Transverse colon (tissue), 4 donors: ENCODE data around the gene ARG2. TPM values are rescaled to one million over a fixed set of nuclear protein-coding genes. Genes with fewer than 3 reads are reported as not detected.

Experiments used
- DNase-seq: peaks from one replicate; pipeline ENCODE4 v3.0.0-alpha.2; 2019
- H3K27ac ChIP-seq, 4 donors: fragments of 200-600 bp; sonication (generic); 2 replicates each; pipeline ENCODE4 v1.5.1; 2016 to 2018; ENCODE audit warnings: inconsistent platforms in 4 of 4
- H3K27me3 ChIP-seq: fragments of 200-600 bp; sonication (generic); 2 replicates; pipeline ENCODE4 v1.5.1; 2017; ENCODE audit warnings: inconsistent platforms
- H3K36me3 ChIP-seq, 4 donors: fragments of 200-600 bp; sonication (generic); 2 replicates each; pipeline ENCODE4 v1.5.1; 2017 to 2019; ENCODE audit warnings: inconsistent platforms in 4 of 4
- H3K4me1 ChIP-seq, 4 donors: fragments of 200-600 bp; sonication (generic); 2 replicates each; pipeline ENCODE4 v1.5.1; 2017 to 2020; ENCODE audit warnings: inconsistent platforms in 4 of 4
- H3K4me3 ChIP-seq, 4 donors: fragments of 200-600 bp; sonication (generic); 1 replicate in 1 of 4; 2 replicates in 3 of 4; pipeline versions ENCODE4 v1.5.1 to v1.6.1; 2017 to 2019; ENCODE audit warnings: inconsistent platforms in 4 of 4
- H3K9me3 ChIP-seq, 2 donors: fragments of 200-600 bp; sonication (generic); 2 replicates each; pipeline ENCODE4 v1.5.1; 2017 to 2019; ENCODE audit warnings: inconsistent platforms in 2 of 2
- CTCF ChIP-seq, 5 experiments: fragments of 200-600 bp in 3 of 5; fragments of 450-650 bp in 2 of 5; sonication (generic) in 3 of 5; IDR thresholded peaks; 1 replicate in 2 of 5; 2 replicates in 3 of 5; pipeline ENCODE4 v1.5.1; 2016 to 2017; ENCODE audit warnings: antibody characterized with exemption in 5 of 5, inconsistent platforms in 3 of 5, mild to moderate bottlenecking in 2 of 5, moderate library complexity in 1 of 5
- EP300 ChIP-seq: sonication (generic); formaldehyde crosslinking; IDR thresholded peaks from one replicate; pipeline ENCODE4 v1.6.1; 2017; ENCODE audit warnings: antibody characterized with exemption, low read depth
- POLR2A ChIP-seq: fragments of 450-650 bp; IDR thresholded peaks from one replicate; pipeline ENCODE4 v1.6.1; 2016; ENCODE audit warnings: antibody characterized with exemption, mild to moderate bottlenecking, moderate library complexity
- POLR2AphosphoS5 ChIP-seq, 3 donors: sonication (generic); formaldehyde crosslinking; IDR thresholded peaks; one replicate each; pipeline ENCODE4 v1.6.1; 2016; ENCODE audit warnings: antibody characterized with exemption in 3 of 3
- WGBS, 2 donors: methylation state at CpG; one replicate each; pipeline ENCODE4 v1.1.5; 2018; ENCODE audit warnings: low coverage in 1 of 2; 5-methylcytosine and 5-hydroxymethylcytosine counted together
- in situ Hi-C, 4 donors: fragments of 200-750 bp; cut with MboI; loops; one replicate each; pipeline versions ENCODE4 v1.15.0 to v1.15.1; 2017; ENCODE audit warnings: low sequenced_read_pairs in 3 of 4, low pct_ligation_motif_present in 1 of 4, low pct_unique_long_range_greater_than_20kb in 1 of 4
- intact Hi-C: fragments of 100-400 bp; cut with DNase I; formaldehyde crosslinking; loops from one replicate; pipeline ENCODE4 v1.15.1; 2023; ENCODE audit warnings: low total_unique reads
- total RNA-seq, 4 donors: library from RNA; depleted of rRNA; stranded (reverse); fragments of >200 nt; gene quantifications; one replicate each; pipeline ENCODE4 v1.1.0, GENCODE V29; 2016

ARG2 gene
- total RNA-seq, 4 donors from 2014 or later, result 7.5 to 18.8 (median 9.2) TPM; not detected in 1

GRCh38 chr14:67574806-67575205 is 44.9 kb upstream of the ARG2 start:
- intact Hi-C loops, result loop anchor here (5.0 kb wide), 1 partner anchor 148 kb away; no protein-coding TSS in a partner anchor
- no peaks in the 10 kb centered on the region for H3K36me3 ChIP-seq
- 81 to 83% methylated on average over 5 to 7 of the region's 7 CpGs for WGBS, 2 donors

GRCh38 chr14:67575684-67576083 is 44.0 kb upstream of the ARG2 start:
- intact Hi-C loops, result no loop called here
- in situ Hi-C loops, result no loop called here
- H3K9me3 ChIP-seq, result no peaks in the 10 kb centered on the region
- H3K36me3 ChIP-seq, result no peaks in the 10 kb centered on the region
- no peak overlapping the region for H3K4me3 ChIP-seq
- no peak for DNase-seq
- H3K27ac ChIP-seq, result no peak overlapping the region
- H3K4me1 ChIP-seq, result no peaks in the 10 kb centered on the region
- TF ChIP-seq EP300, result no peak
- no peak for TF ChIP-seq POLR2AphosphoS5 (IDR thresholded peaks at IDR 0.05)
- no peak for TF ChIP-seq POLR2A
- TF ChIP-seq CTCF (IDR thresholded peaks at IDR 0.05), result no peak
- WGBS, 2 donors, result 78% methylated on average over 9 of the region's 9 CpGs; no CpG with 5 or more reads in 1 of the 2 donors
- H3K27me3 ChIP-seq, result no peaks in the 10 kb centered on the region

More at GRCh38 chr14:67574806-67575205, 44.9 kb upstream of the ARG2 start:
- no peaks in the 10 kb centered on the region for H3K9me3 ChIP-seq
- no peak for DNase-seq
- H3K4me3 ChIP-seq, result no peak overlapping the region
- no peaks in the 10 kb centered on the region for H3K27me3 ChIP-seq
- H3K4me1 ChIP-seq, result no peaks in the 10 kb centered on the region
- no peak overlapping the region for H3K27ac ChIP-seq
- in situ Hi-C loops, result loop anchor here in 3 of 4 donors (5.0 to 25.0 kb wide), 3 partner anchors 113 to 153 kb away; no protein-coding TSS in a partner anchor
- no peak for TF ChIP-seq POLR2AphosphoS5 (IDR thresholded peaks at IDR 0.05)
- no peak for TF ChIP-seq POLR2A
- no peak for TF ChIP-seq EP300
- TF ChIP-seq CTCF (IDR thresholded peaks at IDR 0.05), result no peak

- H3K9me3 ChIP-seq, result no peaks in the 10 kb centered on the region
- H3K27ac ChIP-seq, result no peak overlapping the region
- H3K27me3 ChIP-seq, result no peaks in the 10 kb centered on the region
- in situ Hi-C loops (no loop called here), intact Hi-C loops (no loop called here)
- TF ChIP-seq CTCF (IDR thresholded peaks at IDR 0.05) (no peak), POLR2A (no peak), EP300 (no peak), POLR2AphosphoS5 (IDR thresholded peaks at IDR 0.05) (no peak)
- no peaks in the 10 kb centered on the region for H3K4me1 ChIP-seq
- H3K36me3 ChIP-seq, result peaks cover 0 to 1% (median 0%) of the 10 kb centered on the region in 4 donors
- DNase-seq, result no peak
- H3K4me3 ChIP-seq, result no peak overlapping the region
- 80 to 93% methylated on average over 1 to 7 of the region's 7 CpGs for WGBS, 2 donors
Observed at GRCh38 chr14:67576216-67576955, 43.3 kb upstream of the ARG2 start.

GRCh38 chr14:67577181-67577808 is 42.4 kb upstream of the ARG2 start:
- Histone ChIP-seq H3K4me3 (no peak overlapping the region), H3K9me3 (no peaks in the 10 kb centered on the region), H3K27ac (no peak overlapping the region), H3K4me1 (no peaks in the 10 kb centered on the region), H3K36me3 (peaks cover 0 to 9% (median 0%) of the 10 kb centered on the region in 4 donors), H3K27me3 (no peaks in the 10 kb centered on the region)
- 74 to 83% methylated on average over 2 to 12 of the region's 13 CpGs for WGBS, 2 donors
- TF ChIP-seq EP300 (no peak), POLR2A (no peak), CTCF (IDR thresholded peaks at IDR 0.05) (no peak), POLR2AphosphoS5 (IDR thresholded peaks at IDR 0.05) (no peak)
- in situ Hi-C loops, result no loop called here
- DNase-seq, result no peak
- intact Hi-C loops, result no loop called here
